ENCODE measurements around the gene ATP8A2. TPM values are rescaled to one million over a fixed set of nuclear protein-coding genes. Genes with fewer than 3 reads are reported as not detected.
A peak's percentile ranks its signal among the peaks of the same experiment; 100 is the strongest.
"Not testable (repeated sequence)": the region's sequence is repeated elsewhere in the genome, so short reads cannot be mapped to it uniquely, and the experiment has no call there.

Gene ATP8A2
- total RNA-seq, 4 donors from 2014 or later = not detected

- Histone ChIP-seq H3K9me3 (no peaks in the 10 kb centered on the region), H3K4me1 (peaks cover 16 to 30% of the 10 kb centered on the region in 2 donors), H3K36me3 (no peaks in the 10 kb centered on the region), H3K4me3 (no peak overlapping the region), H3K27ac (peak overlapping the region; percentile 50 to 70 (median 63)), H3K27me3 (no peaks in the 10 kb centered on the region)
- ATAC-seq (peak; percentile 88 to 90), DNase-seq (peak; percentile 25 to 32)
- intact Hi-C loops (cut with DNase I; ENCODE audit: low total_unique reads) = no loop called here
- in situ Hi-C loops (cut with MboI; ENCODE audit: low sequenced_read_pairs in 4 of 4) = no loop called here
- TF ChIP-seq POLR2A (IDR thresholded peaks at IDR 0.05) = no peak
Measured at GRCh38 chr13:25783601-25784024, 411.8 kb downstream of the ATP8A2 start.

GRCh38 chr13:25784119-25784518 is 412.3 kb downstream of the ATP8A2 start:
- Histone ChIP-seq H3K4me1 (peaks cover 16 to 27% of the 10 kb centered on the region in 2 donors), H3K27ac (peak overlapping the region; percentile 50 to 70 (median 63)), H3K4me3 (no peak overlapping the region), H3K27me3 (no peaks in the 10 kb centered on the region), H3K36me3 (no peaks in the 10 kb centered on the region), H3K9me3 (no peaks in the 10 kb centered on the region)
- in situ Hi-C loops (cut with MboI; ENCODE audit: low sequenced_read_pairs in 4 of 4) = no loop called here
- TF ChIP-seq POLR2A (IDR thresholded peaks at IDR 0.05) (no peak), CTCF (IDR thresholded peaks at IDR 0.05 in 4 of 5, conservative IDR thresholded peaks at IDR 0.05 in 1 of 5) (no peak)
- peak; percentile 46 to 51 for ATAC-seq
- intact Hi-C loops (cut with DNase I; ENCODE audit: low total_unique reads) = no loop called here
- no peak for DNase-seq

DNA sequence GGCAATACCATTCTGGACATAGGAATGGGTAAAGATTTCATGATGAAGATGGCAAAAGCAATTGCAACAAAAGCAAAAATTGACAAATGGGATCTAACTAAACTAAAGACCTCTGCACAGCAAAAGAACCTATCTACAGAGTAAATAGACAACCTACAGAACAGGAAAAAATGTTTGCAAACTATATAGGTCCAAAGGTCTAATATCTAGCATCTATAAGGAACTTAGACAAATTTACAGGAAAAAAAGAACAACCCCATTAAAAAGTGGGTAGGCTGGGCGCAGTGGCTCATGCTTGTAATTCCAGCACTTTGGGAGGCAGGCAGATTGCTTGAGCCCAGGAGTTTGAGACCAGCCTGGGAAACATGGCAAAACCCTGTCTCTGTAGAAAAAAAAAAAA is 418.4 kb downstream of the ATP8A2 start:
- in situ Hi-C loops (cut with MboI; ENCODE audit: low sequenced_read_pairs in 4 of 4); H3K9me3 ChIP-seq; H3K27me3 ChIP-seq; H3K27ac ChIP-seq; ATAC-seq; H3K36me3 ChIP-seq; DNase-seq; H3K4me3 ChIP-seq: not testable (repeated sequence)
- peaks cover 7 to 11% of the 10 kb centered on the region in 2 donors for H3K4me1 ChIP-seq
- intact Hi-C loops (cut with DNase I; ENCODE audit: low total_unique reads) = loop anchor here (10.0 kb wide), 1 partner anchor 1295 kb away; no protein-coding TSS in a partner anchor

- intact Hi-C loops (cut with DNase I; ENCODE audit: low total_unique reads) = loop anchor here (10.0 kb wide), 1 partner anchor 1300 kb away; no protein-coding TSS in a partner anchor
- H3K27me3 ChIP-seq = no peaks in the 10 kb centered on the region
- DNase-seq = no peak
- no peak overlapping the region for H3K4me3 ChIP-seq
- in situ Hi-C loops (cut with MboI; ENCODE audit: low sequenced_read_pairs in 4 of 4) = no loop called here
- H3K9me3 ChIP-seq = no peaks in the 10 kb centered on the region
- no peaks in the 10 kb centered on the region for H3K36me3 ChIP-seq
- TF ChIP-seq POLR2A (IDR thresholded peaks at IDR 0.05) = no peak
- no peak for TF ChIP-seq CTCF (IDR thresholded peaks at IDR 0.05 in 4 of 5, conservative IDR thresholded peaks at IDR 0.05 in 1 of 5)
- H3K27ac ChIP-seq = no peak overlapping the region
- ATAC-seq = no peak
- no peaks in the 10 kb centered on the region for H3K4me1 ChIP-seq
Measured at GRCh38 chr13:25795277-25795676, 423.5 kb downstream of the ATP8A2 start.

DNA sequence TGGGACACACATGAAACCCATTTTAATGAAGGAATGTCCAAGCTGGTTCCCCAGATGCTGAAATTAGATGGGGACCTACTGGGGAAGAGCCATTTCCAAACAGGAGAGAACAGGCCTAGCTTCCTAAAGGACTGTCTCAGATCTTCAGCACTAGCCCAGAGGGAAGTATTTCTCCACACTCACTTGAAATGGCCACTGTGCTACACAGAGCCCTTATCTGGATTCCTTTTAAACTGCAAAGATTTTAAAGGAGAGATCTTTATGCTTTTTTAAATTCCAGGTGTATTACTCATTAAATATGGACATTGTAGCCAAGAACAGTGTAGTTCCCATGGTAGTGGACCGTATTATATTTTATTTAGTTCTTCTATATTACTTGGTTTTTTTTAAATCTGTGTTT is 424.7 kb downstream of the ATP8A2 start:
- intact Hi-C loops (cut with DNase I; ENCODE audit: low total_unique reads) = loop anchor here (10.0 kb wide), 1 partner anchor 1302 kb away; no protein-coding TSS in a partner anchor
- no peak for TF ChIP-seq POLR2A (IDR thresholded peaks at IDR 0.05)
- TF ChIP-seq CTCF (IDR thresholded peaks at IDR 0.05 in 4 of 5, conservative IDR thresholded peaks at IDR 0.05 in 1 of 5) = no peak
- no peak for ATAC-seq

GRCh38 chr13:25798998-25799397 is 427.2 kb downstream of the ATP8A2 start:
- ATAC-seq = no peak

More for the DNA sequence above, 424.7 kb downstream of the ATP8A2 start:
- H3K4me3 ChIP-seq = no peak overlapping the region
- H3K9me3 ChIP-seq = no peaks in the 10 kb centered on the region
- in situ Hi-C loops (cut with MboI; ENCODE audit: low sequenced_read_pairs in 4 of 4) = no loop called here
- H3K27me3 ChIP-seq = no peaks in the 10 kb centered on the region
- no peak overlapping the region for H3K27ac ChIP-seq
- DNase-seq = no peak
- H3K4me1 ChIP-seq = no peaks in the 10 kb centered on the region
- H3K36me3 ChIP-seq = no peaks in the 10 kb centered on the region

More at GRCh38 chr13:25798998-25799397, 427.2 kb downstream of the ATP8A2 start:
- Histone ChIP-seq H3K4me1 (no peaks in the 10 kb centered on the region), H3K9me3 (no peaks in the 10 kb centered on the region), H3K27ac (no peak overlapping the region), H3K4me3 (no peak overlapping the region), H3K36me3 (no peaks in the 10 kb centered on the region), H3K27me3 (no peaks in the 10 kb centered on the region)
- no peak for DNase-seq
- in situ Hi-C loops (cut with MboI; ENCODE audit: low sequenced_read_pairs in 4 of 4) = no loop called here
- TF ChIP-seq POLR2A (IDR thresholded peaks at IDR 0.05) = no peak
- no peak for TF ChIP-seq CTCF (IDR thresholded peaks at IDR 0.05 in 4 of 5, conservative IDR thresholded peaks at IDR 0.05 in 1 of 5)
- intact Hi-C loops (cut with DNase I; ENCODE audit: low total_unique reads) = loop anchor here (10.0 kb wide), 1 partner anchor 1304 kb away; no protein-coding TSS in a partner anchor
